IMR-90 (cell line): ENCODE results near the gene TMEM163. TPM values are rescaled to one million over a fixed set of nuclear protein-coding genes. Genes with fewer than 3 reads are reported as not detected.

ENCODE experiments used
- ATAC-seq: fragments of 200-7000 bp; cut with Tn5 transposase; 2 replicates; pipeline ENCODE4 v1.9.1; 2020; ENCODE audit warnings: low read depth, mild to moderate bottlenecking, moderate library complexity
- BruUV-seq: library from RNA; stranded (reverse); fragments of 400-500 nt; replicated peaks from 2 replicates; lab custom pipeline; 2021; lab: Mats Ljungman, UMichigan
- CTCF ChIA-PET: fragments of 300-600 bp; formaldehyde crosslinking; extraction: SDS; loops from one replicate; lab custom pipeline; 2021; ENCODE audit warnings: antibody characterized with exemption; lab: Yijun Ruan, JAX
- POLR2A ChIA-PET: fragments of 300-600 bp; sonication (Branson Sonifier 250); formaldehyde crosslinking; loops from one replicate; lab custom pipeline; 2022; ENCODE audit warnings: antibody characterized with exemption; ENCODE audit not compliant: unreplicated experiment; lab: Charles Lee
- DNase-seq: peaks from one replicate; pipeline ENCODE4 v3.0.0; 2013
- H2AFZ ChIP-seq: replicated peaks from 2 replicates; pipeline ENCODE3; 2013; ENCODE audit warnings: low read length, mild to moderate bottlenecking; ENCODE audit not compliant: poor library complexity
- H2AK5ac ChIP-seq: 2 replicates; pipeline ENCODE4 v1.6.1; 2013; ENCODE audit warnings: low read depth, low read length, inconsistent platforms
- H2AK9ac ChIP-seq: replicated peaks from 2 replicates; pipeline ENCODE3; 2013; ENCODE audit warnings: mild to moderate bottlenecking, low read depth, low read length, moderate library complexity; ENCODE audit not compliant: poor library complexity
- H2BK120ac ChIP-seq: 2 replicates; pipeline ENCODE4 v1.6.1; 2013; ENCODE audit warnings: low read depth, low read length, inconsistent platforms
- H2BK15ac ChIP-seq: 3 replicates; pipeline ENCODE4 v1.6.1; 2013; ENCODE audit warnings: low read depth, low read length, inconsistent platforms
- H2BK20ac ChIP-seq: 2 replicates; pipeline ENCODE4 v1.6.1; 2013; ENCODE audit warnings: low read depth, mild to moderate bottlenecking, inconsistent platforms, low read length, moderate library complexity
- H2BK5ac ChIP-seq: 2 replicates; pipeline ENCODE4 v1.6.1; 2013; ENCODE audit warnings: mild to moderate bottlenecking, low read depth, low read length, inconsistent platforms; ENCODE audit not compliant: poor library complexity, severe bottlenecking
- H3K14ac ChIP-seq: replicated peaks from 2 replicates; pipeline ENCODE4 v1.6.1; 2013; ENCODE audit warnings: low read depth, low read length, inconsistent platforms
- H3K18ac ChIP-seq: 2 replicates; pipeline ENCODE4 v1.6.1; 2013; ENCODE audit warnings: low read depth, low read length, control low read depth
- H3K23ac ChIP-seq: 2 replicates; pipeline ENCODE4 v1.6.1; 2013; ENCODE audit warnings: low read depth, low read length, inconsistent platforms
- H3K27ac ChIP-seq: 2 replicates; pipeline ENCODE4 v1.5.1; 2013; ENCODE audit warnings: mild to moderate bottlenecking, control low read depth, low read length; ENCODE audit not compliant: insufficient read depth
- H3K27me3 ChIP-seq: 2 replicates; pipeline ENCODE4 v1.6.1; 2013; ENCODE audit warnings: low read length; ENCODE audit not compliant: control insufficient read depth, insufficient read depth
- H3K36me3 ChIP-seq: 2 replicates; pipeline ENCODE4 v1.6.1; 2013; ENCODE audit warnings: low read length, mixed read lengths; ENCODE audit not compliant: control insufficient read depth, insufficient read depth
- H3K4ac ChIP-seq: 2 replicates; pipeline ENCODE4 v1.6.1; 2013; ENCODE audit warnings: low read depth, low read length, inconsistent platforms
- H3K4me1 ChIP-seq: 2 replicates; pipeline ENCODE4 v1.6.1; 2013; ENCODE audit warnings: low read length, mixed read lengths; ENCODE audit not compliant: control insufficient read depth, insufficient read depth
- H3K4me2 ChIP-seq: 2 replicates; pipeline ENCODE4 v1.6.1; 2013; ENCODE audit warnings: low read depth, mild to moderate bottlenecking, control low read depth, low read length, moderate library complexity
- H3K4me3 ChIP-seq: 2 replicates; pipeline ENCODE4 v1.5.1; 2013; ENCODE audit warnings: low read depth, mild to moderate bottlenecking, control low read depth, low read length, moderate library complexity; ENCODE audit not compliant: insufficient read depth
- H3K56ac ChIP-seq: 2 replicates; pipeline ENCODE4 v1.6.1; 2013; ENCODE audit warnings: low read length, inconsistent platforms; ENCODE audit not compliant: insufficient read depth; ENCODE audit errors: extremely low read depth
- H3K79me1 ChIP-seq, 2 experiments: 2 replicates each; pipeline ENCODE4 v1.6.1; 2013; ENCODE audit warnings: low read length in 2 of 2, inconsistent platforms in 1 of 2, low read depth in 1 of 2
- H3K9ac ChIP-seq: 2 replicates; pipeline ENCODE4 v1.6.1; 2013; ENCODE audit warnings: low read depth, low read length, control low read depth
- H3K9me1 ChIP-seq: 2 replicates; pipeline ENCODE4 v1.6.1; 2013; ENCODE audit warnings: low read length, inconsistent platforms; ENCODE audit not compliant: insufficient read depth
- H3K9me3 ChIP-seq: 2 replicates; pipeline ENCODE4 v1.6.1; 2013; ENCODE audit warnings: low read length; ENCODE audit not compliant: control insufficient read depth, insufficient read depth
- H4K20me1 ChIP-seq: 2 replicates; pipeline ENCODE4 v1.6.1; 2013; ENCODE audit warnings: low read length, inconsistent platforms; ENCODE audit not compliant: insufficient read depth
- H4K5ac ChIP-seq: 2 replicates; pipeline ENCODE4 v1.6.1; 2013; ENCODE audit warnings: mild to moderate bottlenecking, low read depth, low read length, control low read depth
- H4K8ac ChIP-seq, 2 experiments: 2 replicates each; pipeline ENCODE4 v1.6.1; 2013; ENCODE audit warnings: low read depth in 2 of 2, low read length in 2 of 2, control low read depth in 1 of 2, inconsistent platforms in 1 of 2
- H4K91ac ChIP-seq: 2 replicates; pipeline ENCODE4 v1.6.1; 2013; ENCODE audit warnings: low read depth, low read length, inconsistent platforms; ENCODE audit not compliant: insufficient read depth
- CEBPB ChIP-seq: IDR thresholded peaks from 2 replicates; pipeline ENCODE4 v1.6.1; 2012; ENCODE audit warnings: low read depth, low read length, improper control_type of control experiment
- CTCF ChIP-seq: conservative IDR thresholded peaks from 2 replicates; pipeline ENCODE4 v1.5.1; 2012; ENCODE audit warnings: mild to moderate bottlenecking, low read depth, low read length, improper control_type of control experiment
- ELK1 ChIP-seq: fragments of 150-350 bp; IDR thresholded peaks from 2 replicates; pipeline ENCODE4 v1.6.1; 2016; ENCODE audit warnings: low read depth, mild to moderate bottlenecking, low read length, moderate library complexity, borderline replicate concordance
- FOS ChIP-seq: fragments of 150-350 bp; IDR thresholded peaks from 2 replicates; pipeline ENCODE4 v1.6.1; 2016; ENCODE audit warnings: low read depth, low read length
- MAZ ChIP-seq: IDR thresholded peaks from 2 replicates; pipeline ENCODE4 v1.6.1; 2012; ENCODE audit warnings: low read depth, mild to moderate bottlenecking, low read length, improper control_type of control experiment, moderate library complexity, borderline replicate concordance
- NFE2L2 ChIP-seq: fragments of 150-350 bp; IDR thresholded peaks from 2 replicates; pipeline ENCODE4 v1.6.1; 2016; ENCODE audit warnings: low read depth, mild to moderate bottlenecking, low read length
- POLR2A ChIP-seq: IDR thresholded peaks from 2 replicates; pipeline ENCODE4 v1.6.1; 2012; ENCODE audit warnings: mild to moderate bottlenecking, low read depth, low read length
- WGBS, 2 experiments: methylation state at CpG; one replicate each; pipeline versions ENCODE4 v1.1.5 to v1.1.7; 2013; ENCODE audit warnings: missing lambda C conversion rate in 2 of 2; ENCODE audit not compliant: insufficient read length in 1 of 2; ENCODE audit errors: extremely low coverage in 2 of 2; 5-methylcytosine and 5-hydroxymethylcytosine counted together
- dilution Hi-C: fragments of 300-500 bp; cut with HindIII; formaldehyde crosslinking; loops from one replicate; pipeline ENCODE4 v1.14.3; 2018; ENCODE audit warnings: low sequenced_read_pairs; ENCODE audit not compliant: unreplicated experiment
- in situ Hi-C: fragments of 300-500 bp; cut with MboI; formaldehyde crosslinking; loops from 3 replicates; pipeline ENCODE4 v1.14.3; 2019; ENCODE audit warnings: low sequenced_read_pairs, inconsistent platforms, mixed read lengths
- intact Hi-C: fragments of 100-400 bp; cut with micrococcal nuclease; formaldehyde crosslinking; loops from 2 replicates; pipeline ENCODE4 v1.10.0; 2022
- polyA plus RNA-seq, 3 experiments: library from polyadenylated mRNA; depleted of rRNA; stranded (reverse); fragments of >200 nt; gene quantifications; 2 replicates each; pipeline ENCODE4 v1.2.3, GENCODE V29; 2012; ENCODE audit warnings: low replicate concordance in 1 of 3
- total RNA-seq: library from RNA; depleted of rRNA; stranded (reverse); fragments of >200 nt; gene quantifications from 2 replicates; pipeline ENCODE4 v1.2.3, GENCODE V29; 2012

Gene TMEM163
- total and polyA plus RNA-seq, 2 of the 4 experiments (the other 2 are of a cell fraction), result not detected

- no peaks in the 10 kb centered on the region for H3K79me1 ChIP-seq
- DNase-seq (no peak), ATAC-seq (no peak)
These were observed 92.0 kb downstream of the TMEM163 start for GRCh38 chr2:134626781-134627180.

More at GRCh38 chr2:134626781-134627180, 92.0 kb downstream of the TMEM163 start:
- Histone ChIP-seq H3K27me3 (no peaks in the 10 kb centered on the region), H3K23ac (no peak overlapping the region), H3K4me1 (no peaks in the 10 kb centered on the region), H3K9ac (no peak overlapping the region), H2BK120ac (no peak overlapping the region), H3K56ac (no peak overlapping the region), H3K36me3 (no peaks in the 10 kb centered on the region), H3K14ac (no peak overlapping the region), H4K91ac (no peak overlapping the region), H2AFZ (no peak overlapping the region), H2BK15ac (no peak overlapping the region), H3K4me3 (no peak overlapping the region), H3K9me1 (no peaks in the 10 kb centered on the region), H3K27ac (no peak overlapping the region), H3K18ac (no peak overlapping the region), H2BK5ac (no peak overlapping the region), H3K9me3 (no peaks in the 10 kb centered on the region), H2AK5ac (no peak overlapping the region), H4K8ac (no peak overlapping the region), H2AK9ac (no peak overlapping the region), H3K4ac (no peak overlapping the region), H2BK20ac (no peak overlapping the region), H3K4me2 (no peak overlapping the region), H4K20me1 (no peaks in the 10 kb centered on the region), H4K5ac (no peak overlapping the region)
- BruUV-seq, result no TSS peak
- intact Hi-C loops (no loop called here), in situ Hi-C loops (no loop called here), dilution Hi-C loops (no loop called here)
- TF ChIP-seq FOS (no peak), ELK1 (no peak), POLR2A (no peak), CEBPB (no peak), MAZ (no peak), CTCF (no peak), NFE2L2 (no peak)
- no CpG with 5 or more reads among the region's 4 CpGs for WGBS, 2 experiments
- ChIA-PET POLR2A (no interaction called here), CTCF (no interaction called here)
